HepG2 (cell line): Measurements from ENCODE around the gene SH3GLB2. TPM values are rescaled to one million over a fixed set of nuclear protein-coding genes. Genes with fewer than 3 reads are reported as not detected.

Source experiments
- ATAC-seq: fragments of 200-7000 bp; cut with Tn5 transposase; 3 replicates; pipeline ENCODE4 v1.9.1; 2020; ENCODE audit warnings: mild to moderate bottlenecking, moderate library complexity
- Bru-seq: library from RNA; stranded (reverse); fragments of 400-500 nt; gene quantifications from one replicate; lab custom pipeline; 2021; lab: Mats Ljungman, UMichigan
- BruChase-seq, 2 experiments: library from RNA; stranded (reverse); fragments of 400-500 nt; gene quantifications; one replicate each; lab custom pipeline; 2021; lab: Mats Ljungman, UMichigan
- BruUV-seq: library from RNA; stranded (reverse); fragments of 400-500 nt; replicated peaks from 2 replicates; lab custom pipeline; 2021; lab: Mats Ljungman, UMichigan
- CTCF ChIA-PET: fragments of 300-600 bp; formaldehyde crosslinking; extraction: SDS; loops from one replicate; lab custom pipeline; 2021; ENCODE audit warnings: low total read pairs, inconsistent platforms, low intra/inter-chr PET ratio; lab: Yijun Ruan, JAX
- POLR2A ChIA-PET: fragments of 350-600 bp; sonication (Branson Sonifier 250); formaldehyde crosslinking; loops from one replicate; lab custom pipeline; 2020; ENCODE audit warnings: antibody characterized with exemption, inconsistent platforms; lab: Yijun Ruan, JAX
- DNase-seq: peaks from one replicate; pipeline ENCODE4 v3.0.0-alpha.2; 2015; ENCODE audit warnings: low spot score
- FAIRE-seq: peaks from 3 replicates; lab custom pipeline; 2011; peaks lifted over from hg19 to GRCh38; lab: Jason Lieb, UNC
- H2AFZ ChIP-seq: one replicate; pipeline ENCODE4 v1.6.1; 2011; ENCODE audit warnings: low read length, inconsistent platforms
- H3K27ac ChIP-seq: fragments of 300-600 bp; 3 replicates; pipeline ENCODE4 v1.8.0; 2011; ENCODE audit warnings: mixed run types, mild to moderate bottlenecking, mixed read lengths, low read length, inconsistent platforms; ENCODE audit not compliant: insufficient read depth; ENCODE audit errors: extremely low read length
- H3K27me3 ChIP-seq, 2 experiments: fragments of 200-600 bp in 1 of 2; 2 replicates in 1 of 2; 3 replicates in 1 of 2; pipeline versions ENCODE4 v1.6.0 to v1.8.0; 2011; ENCODE audit warnings: low read length in 2 of 2, mild to moderate bottlenecking in 2 of 2, moderate library complexity in 2 of 2, inconsistent platforms in 1 of 2; ENCODE audit not compliant: insufficient read depth in 2 of 2, control insufficient read depth in 1 of 2
- H3K36me3 ChIP-seq, 2 experiments: fragments of 200-600 bp in 1 of 2; replicated peaks in 1 of 2; 2 replicates in 1 of 2; 3 replicates in 1 of 2; pipeline versions ENCODE4 v1.5.1 to v1.8.0; 2011; ENCODE audit warnings: low read length in 2 of 2, inconsistent platforms in 1 of 2; ENCODE audit not compliant: insufficient read depth in 2 of 2, control insufficient read depth in 1 of 2
- H3K4me1 ChIP-seq: 2 replicates; pipeline ENCODE4 v1.5.1; 2012; ENCODE audit warnings: low read length, inconsistent platforms; ENCODE audit not compliant: insufficient read depth
- H3K4me2 ChIP-seq: 2 replicates; pipeline ENCODE4 v1.6.0; 2011; ENCODE audit warnings: low read depth, low read length, inconsistent platforms
- H3K4me3 ChIP-seq, 3 experiments: fragments of 200-600 bp in 1 of 3; sonication (generic), shearing (Covaris generic) in 1 of 3; replicated peaks in 1 of 3; 2 replicates each; pipeline ENCODE4 v1.5.1; 2011 to 2016; ENCODE audit warnings: low read length in 3 of 3, inconsistent platforms in 2 of 3, low read depth in 2 of 3, mild to moderate bottlenecking in 2 of 3, control low read depth in 1 of 3, mixed read lengths in 1 of 3; ENCODE audit not compliant: insufficient read depth in 1 of 3
- H3K79me2 ChIP-seq: one replicate; pipeline ENCODE4 v1.6.1; 2011; ENCODE audit warnings: low read length, inconsistent platforms; ENCODE audit not compliant: insufficient read depth
- H3K9ac ChIP-seq: 2 replicates; pipeline ENCODE4 v1.6.0; 2011; ENCODE audit warnings: mild to moderate bottlenecking, low read depth, low read length, inconsistent platforms; ENCODE audit not compliant: insufficient read depth
- H3K9me3 ChIP-seq: 2 replicates; pipeline ENCODE4 v1.5.1; 2012; ENCODE audit warnings: mild to moderate bottlenecking, low read length
- H4K20me1 ChIP-seq: 2 replicates; pipeline ENCODE4 v1.6.0; 2011; ENCODE audit warnings: inconsistent platforms, mild to moderate bottlenecking, low read length, moderate library complexity; ENCODE audit not compliant: insufficient read depth
- MAZ ChIP-seq, 2 experiments: sonication (generic) in 1 of 2; formaldehyde crosslinking in 1 of 2; IDR thresholded peaks; 2 replicates each; pipeline versions ENCODE4 v1.5.0 to v1.6.1; 2012 to 2020; ENCODE audit warnings: low read depth in 2 of 2, mild to moderate bottlenecking in 2 of 2, borderline replicate concordance in 1 of 2, improper control_type of control experiment in 1 of 2, low read length in 1 of 2, missing genetic modification reagents in 1 of 2, moderate library complexity in 1 of 2
- NAIF1 ChIP-seq: sonication (generic); formaldehyde crosslinking; IDR thresholded peaks from 2 replicates; pipeline ENCODE4 v1.5.0; 2020; ENCODE audit warnings: mild to moderate bottlenecking, missing genetic modification reagents, borderline replicate concordance
- NR2F2 ChIP-seq: IDR thresholded peaks from 2 replicates; pipeline ENCODE4 v1.6.1; 2012; ENCODE audit warnings: low read depth, inconsistent platforms, borderline replicate concordance
- PPARG ChIP-seq: conservative IDR thresholded peaks from 2 replicates; pipeline ENCODE4 v1.6.1; 2016; ENCODE audit warnings: missing biosample characterization, missing genetic modification reagents
- SOX6 ChIP-seq, 2 experiments: fragments of 450-650 bp in 1 of 2; sonication (generic) in 1 of 2; formaldehyde crosslinking in 1 of 2; IDR thresholded peaks; 2 replicates each; pipeline versions ENCODE4 v1.4.0 to v1.6.1; 2017 to 2020; ENCODE audit warnings: antibody characterized with exemption in 1 of 2, mild to moderate bottlenecking in 1 of 2, missing genetic modification reagents in 1 of 2
- STAG1 ChIP-seq: sonication (generic); formaldehyde crosslinking; IDR thresholded peaks from 2 replicates; pipeline ENCODE4 v1.4.0; 2020; ENCODE audit warnings: missing genetic modification reagents
- TBL1XR1 ChIP-seq: fragments of 150-350 bp; IDR thresholded peaks from 2 replicates; pipeline ENCODE4 v1.6.1; 2014; ENCODE audit warnings: borderline replicate concordance, low read length; ENCODE audit not compliant: partially characterized antibody
- TEAD2 ChIP-seq: sonication (generic); formaldehyde crosslinking; IDR thresholded peaks from 2 replicates; pipeline ENCODE4 v1.9.0; 2021; ENCODE audit warnings: missing genetic modification reagents
- ZBTB25 ChIP-seq: IDR thresholded peaks from 2 replicates; pipeline ENCODE4 v1.6.1; 2018; ENCODE audit warnings: missing genetic modification reagents
- ZNF607 ChIP-seq: sonication (generic); formaldehyde crosslinking; IDR thresholded peaks from 2 replicates; pipeline ENCODE4 v1.5.1; 2020; ENCODE audit warnings: missing genetic modification reagents, mild to moderate bottlenecking, borderline replicate concordance
- ZNF639 ChIP-seq: conservative IDR thresholded peaks from 2 replicates; pipeline ENCODE4 v1.6.1; 2018; ENCODE audit warnings: missing genetic modification reagents
- WGBS: methylation state at CpG from one replicate; pipeline ENCODE4 v1.1.6; 2017; ENCODE audit warnings: low lambda C conversion rate; 5-methylcytosine and 5-hydroxymethylcytosine counted together
- in situ Hi-C: cut with HindIII; loops from 2 replicates; pipeline ENCODE4 v1.10.0; 2017; ENCODE audit warnings: low pct_unique_long_range_greater_than_20kb; ENCODE audit not compliant: extremely low pct_ligation_motif_present
- intact Hi-C: fragments of 100-400 bp; cut with micrococcal nuclease; formaldehyde crosslinking; loops from one replicate; pipeline ENCODE4 v1.10.0; 2022; ENCODE audit not compliant: unreplicated experiment
- long read RNA-seq, 2 experiments: library from RNA in 1 of 2; library from polyadenylated mRNA in 1 of 2; stranded (forward) in 1 of 2; unstranded in 1 of 2; transcript quantifications; one replicate each; pipeline ENCODE4 v2.0.0, GENCODE V29; 2019 to 2022
- polyA minus RNA-seq, 3 experiments: library from RNA; depleted of rRNA, polyadenylated mRNA; stranded (reverse); fragments of >200 nt; gene quantifications; 2 replicates each; pipeline ENCODE4 v1.2.3, GENCODE V29; 2011; ENCODE audit warnings: low replicate concordance in 1 of 3
- polyA plus RNA-seq, 8 experiments: library from polyadenylated mRNA; depleted of rRNA in 3 of 8; stranded (reverse) in 7 of 8; unstranded in 1 of 8; fragments of >200 nt; fragmentation: Illumina TruSeq in 4 of 8; extraction: Trizol in 4 of 8; gene quantifications; 2 replicates each; pipeline versions ENCODE4 v1.2.1 to v1.2.3, GENCODE V29; 2011 to 2016; ENCODE audit warnings: low read depth in 4 of 8, missing spikeins in 1 of 8, mixed read lengths in 1 of 8; ENCODE audit not compliant: insufficient read depth in 1 of 8
- total RNA-seq, 5 experiments: library from RNA; depleted of rRNA; stranded (reverse); fragments of >200 nt; fragmentation: Illumina TruSeq; extraction: Trizol; gene quantifications; 2 replicates each; pipeline ENCODE4 v1.2.3, GENCODE V29; 2016; ENCODE audit warnings: low read depth in 1 of 5

Gene SH3GLB2
- total RNA-seq (2016; rRNA removed; fragmentation: Illumina TruSeq; extraction: Trizol) (10.5 and 24.0 TPM in 2 replicates), polyA plus RNA-seq (2011; rRNA removed) (40.6 and 68.0 TPM in 2 replicates), polyA minus RNA-seq (2011; rRNA and poly(A)+ RNA removed; ENCODE audit: low replicate concordance) (29.6 and 163 TPM in 2 replicates), Bru-seq, nascent RNA (percentile 49 among the genes with signal in this experiment), BruChase-seq, experiment 1, labeled RNA remaining after a 6-hour chase (percentile 51 among the genes with signal in this experiment), BruChase-seq, experiment 2, labeled RNA remaining after a 2-hour chase (percentile 51 among the genes with signal in this experiment)
- total RNA-seq (2016; cell fraction: cytosol; rRNA removed; fragmentation: Illumina TruSeq; extraction: Trizol; ENCODE audit: low read depth), result 5.7 and 6.3 TPM in 2 replicates
- 10.1 and 22.9 TPM in 2 replicates for total RNA-seq (2016; cell fraction: insoluble cytoplasmic fraction; rRNA removed; fragmentation: Illumina TruSeq; extraction: Trizol)
- 9.8 and 12.3 TPM in 2 replicates for total RNA-seq (2016; cell fraction: membrane; rRNA removed; fragmentation: Illumina TruSeq; extraction: Trizol)
- total RNA-seq (2016; cell fraction: nucleus; rRNA removed; fragmentation: Illumina TruSeq; extraction: Trizol), result 28.6 and 31.6 TPM in 2 replicates
- polyA plus RNA-seq (2011; cell fraction: cytosol; rRNA removed), result 23.7 and 25.8 TPM in 2 replicates
- 356 and 393 TPM in 2 replicates for polyA plus RNA-seq (2011; cell fraction: nucleus; rRNA removed)
- 17.4 and 18.7 TPM in 2 replicates for polyA plus RNA-seq (2012)
- polyA plus RNA-seq (2016; cell fraction: cytosol; fragmentation: Illumina TruSeq; extraction: Trizol; ENCODE audit: low read depth), result 7.5 and 8.5 TPM in 2 replicates
- polyA plus RNA-seq (2016; cell fraction: insoluble cytoplasmic fraction; fragmentation: Illumina TruSeq; extraction: Trizol; ENCODE audit: low read depth), result 13.7 and 15.9 TPM in 2 replicates
- polyA plus RNA-seq (2016; cell fraction: membrane; fragmentation: Illumina TruSeq; extraction: Trizol; ENCODE audit: low read depth), result 11.0 and 13.2 TPM in 2 replicates
- polyA plus RNA-seq (2016; cell fraction: nucleus; fragmentation: Illumina TruSeq; extraction: Trizol; ENCODE audit: insufficient read depth, low read depth), result 80.7 and 100 TPM in 2 replicates
- 10.4 and 14.1 TPM in 2 replicates for polyA minus RNA-seq (2011; cell fraction: cytosol; rRNA and poly(A)+ RNA removed)
- 20.3 and 22.6 TPM in 2 replicates for polyA minus RNA-seq (2011; cell fraction: nucleus; rRNA and poly(A)+ RNA removed)
- long read RNA-seq, experiment 1, partial matches to known transcripts, result 2 of 6 reads
- long read RNA-seq, experiment 1, other reads (novel, unspliced or antisense), result 3 of 6 reads
- long read RNA-seq, experiment 2, transcript SH3GLB2-203 (11 exons, 2,982 nt), result major isoform, 14 of 29 reads
- long read RNA-seq, experiment 2, partial matches to known transcripts, result 8 of 29 reads
- long read RNA-seq, experiment 2, other reads (novel, unspliced or antisense), result 6 of 29 reads

DNA sequence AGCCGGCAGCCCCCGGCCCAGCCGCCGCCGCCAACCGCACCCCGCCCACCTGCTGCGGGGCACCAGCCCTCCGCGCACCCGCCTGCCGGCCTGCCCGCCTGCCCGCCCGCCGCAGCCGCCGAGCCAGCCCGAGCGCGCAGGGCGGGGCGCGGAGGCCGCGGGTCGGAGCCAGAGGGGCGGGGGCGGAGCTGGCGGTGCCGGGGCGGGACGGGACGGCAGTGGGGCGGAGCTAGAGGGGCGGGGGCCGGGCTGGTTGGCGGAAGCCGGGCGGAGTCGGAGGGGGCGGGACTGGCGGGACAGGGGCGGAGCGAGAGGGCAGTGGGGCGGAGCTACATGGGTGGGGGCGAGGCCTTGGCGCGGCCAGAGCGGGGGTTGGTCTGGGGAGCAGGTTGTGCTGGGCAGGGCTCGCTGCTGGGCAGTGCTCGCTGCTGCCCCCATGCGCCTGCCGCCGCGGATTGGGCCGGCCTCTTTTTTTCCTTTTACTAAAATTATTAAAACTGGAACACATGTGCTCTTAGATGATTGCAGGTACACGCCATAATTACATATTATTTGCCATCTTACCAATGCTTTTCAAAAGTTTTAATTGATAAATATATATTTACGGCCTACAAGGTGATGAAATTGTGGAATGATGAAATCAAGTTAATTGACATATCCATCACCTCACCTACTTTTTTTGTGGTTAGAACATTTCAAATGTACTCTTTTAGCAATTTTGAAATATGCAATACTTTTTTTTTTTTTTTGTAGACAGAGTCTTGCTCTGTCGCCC, at the start of gene SH3GLB2:
Gene SH3GLB2 (minus strand): TSS at position 140 of the 775 bp plus-strand sequence. CDS start 177 bp downstream, outside the sequence.
- ChIA-PET POLR2A (interaction anchor here (0.6 to 1.5 kb wide), 7 partner anchors 8 to 210 kb away, joined by 3 to 12 read pairs (median 5); partner anchors contain the start of genes CRAT, DOLPP1, ENDOG and MIGA2), CTCF (no interaction called here)
- intact Hi-C loops (no loop called here), in situ Hi-C loops (no loop called here)
- Histone ChIP-seq H3K4me2 (peak within 1 kb of the TSS; percentile 87), H3K4me3 (peak within 1 kb of the TSS; percentile 65 to 76 (median 69); a peak in 5 of 6 replicates), H2AFZ (no peak within 1 kb of the TSS), H3K27ac (peak within 1 kb of the TSS; percentile 55), H3K9me3 (no peaks in the 10 kb centered on the region), H3K4me1 (peaks cover 38% of the 10 kb centered on the region), H3K79me2 (peaks cover 14% of the 10 kb centered on the region), H3K27me3 (no peaks in the 10 kb centered on the region), H3K36me3 (no peaks in the 10 kb centered on the region), H3K9ac (peak within 1 kb of the TSS; percentile 78), H4K20me1 (peaks cover 5% of the 10 kb centered on the region; the same call in 1 of the 2 replicates)
- peak; percentile 79 for ATAC-seq
- DNase-seq, result peak; percentile 79
- BruUV-seq, result no TSS peak
- WGBS, result 3% methylated on average over 20 of the region's 60 CpGs
- no peak for FAIRE-seq
- TF ChIP-seq TEAD2 (CRISPR knock-in tag) (no peak), MAZ (IDR thresholded peaks at IDR 0.05; ENCODE audit: borderline replicate concordance, low read depth, low read length) (peak; percentile 94), MAZ (CRISPR knock-in tag; IDR thresholded peaks at IDR 0.05; ENCODE audit: low read depth) (no peak), ZNF639 (CRISPR knock-in tag) (no peak), ZNF607 (CRISPR knock-in tag) (no peak), NAIF1 (CRISPR knock-in tag) (no peak), PPARG (CRISPR knock-in tag) (no peak), ZBTB25 (CRISPR knock-in tag) (no peak), STAG1 (peak; percentile 44), TBL1XR1 (no peak), SOX6 (IDR thresholded peaks at IDR 0.05) (no peak), SOX6 (CRISPR knock-in tag; IDR thresholded peaks at IDR 0.05) (0 out of 2 replicates have a peak, but pooled peaks have one; percentile 3), NR2F2 (no peak)
